HepG2 (cell line): ENCODE data around the gene GFRA1. TPM values are rescaled to one million over a fixed set of nuclear protein-coding genes. Genes with fewer than 3 reads are reported as not detected.

Source experiments
- ATAC-seq: fragments of 200-7000 bp; cut with Tn5 transposase; 3 replicates; pipeline ENCODE4 v1.9.1; 2020; ENCODE audit warnings: mild to moderate bottlenecking, moderate library complexity
- BruUV-seq: library from RNA; stranded (reverse); fragments of 400-500 nt; replicated peaks from 2 replicates; lab custom pipeline; 2021; lab: Mats Ljungman, UMichigan
- CTCF ChIA-PET: fragments of 300-600 bp; formaldehyde crosslinking; extraction: SDS; loops from one replicate; lab custom pipeline; 2021; ENCODE audit warnings: low total read pairs, inconsistent platforms, low intra/inter-chr PET ratio; lab: Yijun Ruan, JAX
- POLR2A ChIA-PET: fragments of 350-600 bp; sonication (Branson Sonifier 250); formaldehyde crosslinking; loops from one replicate; lab custom pipeline; 2020; ENCODE audit warnings: antibody characterized with exemption, inconsistent platforms; lab: Yijun Ruan, JAX
- DNase-seq: peaks from one replicate; pipeline ENCODE4 v3.0.0-alpha.2; 2015; ENCODE audit warnings: low spot score
- FAIRE-seq: peaks from 3 replicates; lab custom pipeline; 2011; peaks lifted over from hg19 to GRCh38; lab: Jason Lieb, UNC
- H2AFZ ChIP-seq: one replicate; pipeline ENCODE4 v1.6.1; 2011; ENCODE audit warnings: low read length, inconsistent platforms
- H3K27ac ChIP-seq: fragments of 300-600 bp; 3 replicates; pipeline ENCODE4 v1.8.0; 2011; ENCODE audit warnings: mixed run types, mild to moderate bottlenecking, mixed read lengths, low read length, inconsistent platforms; ENCODE audit not compliant: insufficient read depth; ENCODE audit errors: extremely low read length
- H3K27me3 ChIP-seq, 2 experiments: fragments of 200-600 bp in 1 of 2; 2 replicates in 1 of 2; 3 replicates in 1 of 2; pipeline versions ENCODE4 v1.6.0 to v1.8.0; 2011; ENCODE audit warnings: low read length in 2 of 2, mild to moderate bottlenecking in 2 of 2, moderate library complexity in 2 of 2, inconsistent platforms in 1 of 2; ENCODE audit not compliant: insufficient read depth in 2 of 2, control insufficient read depth in 1 of 2
- H3K36me3 ChIP-seq, 2 experiments: fragments of 200-600 bp in 1 of 2; replicated peaks in 1 of 2; 2 replicates in 1 of 2; 3 replicates in 1 of 2; pipeline versions ENCODE4 v1.5.1 to v1.8.0; 2011; ENCODE audit warnings: low read length in 2 of 2, inconsistent platforms in 1 of 2; ENCODE audit not compliant: insufficient read depth in 2 of 2, control insufficient read depth in 1 of 2
- H3K4me1 ChIP-seq: 2 replicates; pipeline ENCODE4 v1.5.1; 2012; ENCODE audit warnings: low read length, inconsistent platforms; ENCODE audit not compliant: insufficient read depth
- H3K4me2 ChIP-seq: 2 replicates; pipeline ENCODE4 v1.6.0; 2011; ENCODE audit warnings: low read depth, low read length, inconsistent platforms
- H3K4me3 ChIP-seq, 3 experiments: fragments of 200-600 bp in 1 of 3; sonication (generic), shearing (Covaris generic) in 1 of 3; replicated peaks in 1 of 3; 2 replicates each; pipeline ENCODE4 v1.5.1; 2011 to 2016; ENCODE audit warnings: low read length in 3 of 3, inconsistent platforms in 2 of 3, low read depth in 2 of 3, mild to moderate bottlenecking in 2 of 3, control low read depth in 1 of 3, mixed read lengths in 1 of 3; ENCODE audit not compliant: insufficient read depth in 1 of 3
- H3K79me2 ChIP-seq: one replicate; pipeline ENCODE4 v1.6.1; 2011; ENCODE audit warnings: low read length, inconsistent platforms; ENCODE audit not compliant: insufficient read depth
- H3K9ac ChIP-seq: 2 replicates; pipeline ENCODE4 v1.6.0; 2011; ENCODE audit warnings: mild to moderate bottlenecking, low read depth, low read length, inconsistent platforms; ENCODE audit not compliant: insufficient read depth
- H3K9me3 ChIP-seq: 2 replicates; pipeline ENCODE4 v1.5.1; 2012; ENCODE audit warnings: mild to moderate bottlenecking, low read length
- H4K20me1 ChIP-seq: 2 replicates; pipeline ENCODE4 v1.6.0; 2011; ENCODE audit warnings: inconsistent platforms, mild to moderate bottlenecking, low read length, moderate library complexity; ENCODE audit not compliant: insufficient read depth
- CCAR2 ChIP-seq: fragments of 200-400 bp; formaldehyde crosslinking; optimal IDR thresholded peaks from 2 replicates; pipeline ENCODE3; 2018; ENCODE audit warnings: low read depth, mild to moderate bottlenecking, low read length, moderate library complexity
- CREB3 ChIP-seq: sonication (generic); formaldehyde crosslinking; IDR thresholded peaks from 2 replicates; pipeline ENCODE4 v1.5.0; 2020; ENCODE audit warnings: missing genetic modification reagents
- GATAD1 ChIP-seq: IDR thresholded peaks from 2 replicates; pipeline ENCODE4 v1.6.1; 2016; ENCODE audit warnings: missing genetic modification reagents, missing compliant biosample characterization
- KDM6A ChIP-seq: IDR thresholded peaks from 2 replicates; pipeline ENCODE4 v1.6.1; 2016; ENCODE audit warnings: low read depth
- NR2C2 ChIP-seq: sonication (generic); formaldehyde crosslinking; IDR thresholded peaks from 2 replicates; pipeline ENCODE4 v1.4.0; 2020; ENCODE audit warnings: missing genetic modification reagents, mild to moderate bottlenecking, moderate library complexity, borderline replicate concordance
- RAD51 ChIP-seq: fragments of 450-650 bp; IDR thresholded peaks from 2 replicates; pipeline ENCODE4 v1.6.1; 2016; ENCODE audit warnings: borderline replicate concordance
- TEF ChIP-seq: sonication (generic); formaldehyde crosslinking; IDR thresholded peaks from 2 replicates; pipeline ENCODE4 v1.5.0; 2020; ENCODE audit warnings: missing genetic modification reagents
- THYN1 ChIP-seq: sonication (generic); formaldehyde crosslinking; IDR thresholded peaks from 2 replicates; pipeline ENCODE4 v1.8.1; 2023; ENCODE audit warnings: low read depth, mild to moderate bottlenecking, moderate library complexity, missing genetic modification reagents, borderline replicate concordance
- ZFP62 ChIP-seq: sonication (generic); formaldehyde crosslinking; IDR thresholded peaks from 2 replicates; pipeline ENCODE4 v1.4.0; 2020; ENCODE audit warnings: missing genetic modification reagents
- ZHX2 ChIP-seq, 2 experiments: sonication (generic) in 1 of 2; formaldehyde crosslinking in 1 of 2; IDR thresholded peaks; 2 replicates each; pipeline versions ENCODE4 v1.6.1 to v1.9.0; 2014 to 2022; ENCODE audit warnings: antibody characterized with exemption in 1 of 2, borderline replicate concordance in 1 of 2, inconsistent platforms in 1 of 2, low read depth in 1 of 2, missing genetic modification reagents in 1 of 2
- ZNF841 ChIP-seq: sonication (generic); formaldehyde crosslinking; IDR thresholded peaks from 2 replicates; pipeline ENCODE4 v1.8.1; 2023; ENCODE audit warnings: missing genetic modification reagents, borderline replicate concordance
- WGBS: methylation state at CpG from one replicate; pipeline ENCODE4 v1.1.6; 2017; ENCODE audit warnings: low lambda C conversion rate; 5-methylcytosine and 5-hydroxymethylcytosine counted together
- in situ Hi-C: cut with HindIII; loops from 2 replicates; pipeline ENCODE4 v1.10.0; 2017; ENCODE audit warnings: low pct_unique_long_range_greater_than_20kb; ENCODE audit not compliant: extremely low pct_ligation_motif_present
- intact Hi-C: fragments of 100-400 bp; cut with micrococcal nuclease; formaldehyde crosslinking; loops from one replicate; pipeline ENCODE4 v1.10.0; 2022; ENCODE audit not compliant: unreplicated experiment
- polyA plus RNA-seq, 8 experiments: library from polyadenylated mRNA; depleted of rRNA in 3 of 8; stranded (reverse) in 7 of 8; unstranded in 1 of 8; fragments of >200 nt; fragmentation: Illumina TruSeq in 4 of 8; extraction: Trizol in 4 of 8; gene quantifications; 2 replicates each; pipeline versions ENCODE4 v1.2.1 to v1.2.3, GENCODE V29; 2011 to 2016; ENCODE audit warnings: low read depth in 4 of 8, missing spikeins in 1 of 8, mixed read lengths in 1 of 8; ENCODE audit not compliant: insufficient read depth in 1 of 8
- total RNA-seq, 5 experiments: library from RNA; depleted of rRNA; stranded (reverse); fragments of >200 nt; fragmentation: Illumina TruSeq; extraction: Trizol; gene quantifications; 2 replicates each; pipeline ENCODE4 v1.2.3, GENCODE V29; 2016; ENCODE audit warnings: low read depth in 1 of 5
- TF ChIP-seq, protein P1 (sequence below): sonication (generic); formaldehyde crosslinking; IDR thresholded peaks from 2 replicates; pipeline ENCODE4 v1.4.0; 2020; ENCODE audit warnings: low read depth, mild to moderate bottlenecking, missing genetic modification reagents
- TF ChIP-seq, protein P2 (sequence below): sonication (generic); formaldehyde crosslinking; IDR thresholded peaks from 2 replicates; pipeline ENCODE4 v1.9.0; 2021; ENCODE audit warnings: missing genetic modification reagents, borderline replicate concordance

The GFRA1 gene
- total and polyA plus RNA-seq, 2 of the 13 experiments (the other 11 are each of a cell fraction or from before 2014, with no cell fraction given) = not detected

DNA sequence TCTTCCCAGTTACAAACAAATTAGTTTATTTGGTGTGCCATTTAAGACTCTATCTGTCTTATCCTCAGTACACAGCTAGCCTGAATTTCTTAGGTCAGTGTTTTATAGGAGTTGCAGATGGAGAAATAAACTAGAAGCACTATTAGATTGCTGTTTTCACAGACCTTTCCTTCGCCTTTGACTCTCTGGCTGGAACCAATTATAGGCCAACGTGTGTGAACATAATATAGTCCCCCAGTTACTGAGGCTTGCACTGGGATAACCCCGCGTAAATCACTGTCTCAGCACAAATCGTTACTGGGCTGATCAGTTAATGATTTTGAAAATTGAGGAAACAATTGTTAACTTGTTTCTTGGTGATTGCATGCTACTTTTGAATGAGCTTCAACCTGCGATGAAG is 233.4 kb downstream of the GFRA1 start:
- no peak for TF ChIP-seq THYN1 (CRISPR knock-in tag)
- no peak for TF ChIP-seq CREB3
- no peak for TF ChIP-seq ZFP62 (CRISPR knock-in tag)
- no peak for TF ChIP-seq CCAR2
- no peak for TF ChIP-seq KDM6A
- TF ChIP-seq GATAD1 (CRISPR knock-in tag) = no peak
- TF ChIP-seq RAD51 = no peak
- TF ChIP-seq NR2C2 (CRISPR knock-in tag) = no peak
- TF ChIP-seq TEF (CRISPR knock-in tag) = no peak
- TF ChIP-seq, protein P1, sequence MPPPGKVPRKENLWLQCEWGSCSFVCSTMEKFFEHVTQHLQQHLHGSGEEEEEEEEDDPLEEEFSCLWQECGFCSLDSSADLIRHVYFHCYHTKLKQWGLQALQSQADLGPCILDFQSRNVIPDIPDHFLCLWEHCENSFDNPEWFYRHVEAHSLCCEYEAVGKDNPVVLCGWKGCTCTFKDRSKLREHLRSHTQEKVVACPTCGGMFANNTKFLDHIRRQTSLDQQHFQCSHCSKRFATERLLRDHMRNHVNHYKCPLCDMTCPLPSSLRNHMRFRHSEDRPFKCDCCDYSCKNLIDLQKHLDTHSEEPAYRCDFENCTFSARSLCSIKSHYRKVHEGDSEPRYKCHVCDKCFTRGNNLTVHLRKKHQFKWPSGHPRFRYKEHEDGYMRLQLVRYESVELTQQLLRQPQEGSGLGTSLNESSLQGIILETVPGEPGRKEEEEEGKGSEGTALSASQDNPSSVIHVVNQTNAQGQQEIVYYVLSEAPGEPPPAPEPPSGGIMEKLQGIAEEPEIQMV (CRISPR knock-in tag) = no peak
- TF ChIP-seq ZHX2 (IDR thresholded peaks at IDR 0.05; ENCODE audit: low read depth) = no peak
- no peak for TF ChIP-seq ZHX2 (CRISPR knock-in tag; IDR thresholded peaks at IDR 0.05; ENCODE audit: borderline replicate concordance)
- TF ChIP-seq ZNF841 (CRISPR knock-in tag) = no peak
- TF ChIP-seq, protein P2, sequence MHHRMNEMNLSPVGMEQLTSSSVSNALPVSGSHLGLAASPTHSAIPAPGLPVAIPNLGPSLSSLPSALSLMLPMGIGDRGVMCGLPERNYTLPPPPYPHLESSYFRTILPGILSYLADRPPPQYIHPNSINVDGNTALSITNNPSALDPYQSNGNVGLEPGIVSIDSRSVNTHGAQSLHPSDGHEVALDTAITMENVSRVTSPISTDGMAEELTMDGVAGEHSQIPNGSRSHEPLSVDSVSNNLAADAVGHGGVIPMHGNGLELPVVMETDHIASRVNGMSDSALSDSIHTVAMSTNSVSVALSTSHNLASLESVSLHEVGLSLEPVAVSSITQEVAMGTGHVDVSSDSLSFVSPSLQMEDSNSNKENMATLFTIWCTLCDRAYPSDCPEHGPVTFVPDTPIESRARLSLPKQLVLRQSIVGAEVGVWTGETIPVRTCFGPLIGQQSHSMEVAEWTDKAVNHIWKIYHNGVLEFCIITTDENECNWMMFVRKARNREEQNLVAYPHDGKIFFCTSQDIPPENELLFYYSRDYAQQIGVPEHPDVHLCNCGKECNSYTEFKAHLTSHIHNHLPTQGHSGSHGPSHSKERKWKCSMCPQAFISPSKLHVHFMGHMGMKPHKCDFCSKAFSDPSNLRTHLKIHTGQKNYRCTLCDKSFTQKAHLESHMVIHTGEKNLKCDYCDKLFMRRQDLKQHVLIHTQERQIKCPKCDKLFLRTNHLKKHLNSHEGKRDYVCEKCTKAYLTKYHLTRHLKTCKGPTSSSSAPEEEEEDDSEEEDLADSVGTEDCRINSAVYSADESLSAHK = no peak
- no peak for DNase-seq
- H3K27ac ChIP-seq = no peak overlapping the region
- no peak overlapping the region for H3K4me3 ChIP-seq
- H3K9ac ChIP-seq = no peak overlapping the region
- H3K36me3 ChIP-seq = no peaks in the 10 kb centered on the region
- no peak overlapping the region for H3K4me2 ChIP-seq
- H2AFZ ChIP-seq = no peak overlapping the region
- ChIA-PET CTCF (no interaction called here), POLR2A (no interaction called here)
- H3K9me3 ChIP-seq = no peaks in the 10 kb centered on the region
- H3K4me1 ChIP-seq = peaks cover 6% of the 10 kb centered on the region; the same call in 1 of the 2 replicates
- H3K27me3 ChIP-seq = no peaks in the 10 kb centered on the region
- H4K20me1 ChIP-seq = no peaks in the 10 kb centered on the region
- BruUV-seq = no TSS peak
- 55% methylated on average over 6 of the region's 6 CpGs for WGBS
- H3K79me2 ChIP-seq = no peaks in the 10 kb centered on the region
- intact Hi-C loops (no loop called here), in situ Hi-C loops (no loop called here)
- FAIRE-seq = no peak
- ATAC-seq = no peak
